DOHH2 (cell line): ENCODE data around the gene GPD1L.

ENCODE experiments used
- EZH2phosphoT487 ChIP-seq: fragments of 200-600 bp; sonication (generic); IDR thresholded peaks from 2 replicates; pipeline ENCODE4 v1.6.1; 2017; ENCODE audit warnings: borderline replicate concordance, mild to moderate bottlenecking, antibody characterized with exemption, low read length, moderate library complexity, mixed read lengths
- TF ChIP-seq, protein P1 (sequence below): fragments of 200-600 bp; sonication (generic); IDR thresholded peaks from one replicate; pipeline ENCODE4 v1.5.1; 2014; ENCODE audit warnings: antibody characterized with exemption, mild to moderate bottlenecking, low read depth, low read length; ENCODE audit not compliant: poor library complexity, severe bottlenecking

DNA sequence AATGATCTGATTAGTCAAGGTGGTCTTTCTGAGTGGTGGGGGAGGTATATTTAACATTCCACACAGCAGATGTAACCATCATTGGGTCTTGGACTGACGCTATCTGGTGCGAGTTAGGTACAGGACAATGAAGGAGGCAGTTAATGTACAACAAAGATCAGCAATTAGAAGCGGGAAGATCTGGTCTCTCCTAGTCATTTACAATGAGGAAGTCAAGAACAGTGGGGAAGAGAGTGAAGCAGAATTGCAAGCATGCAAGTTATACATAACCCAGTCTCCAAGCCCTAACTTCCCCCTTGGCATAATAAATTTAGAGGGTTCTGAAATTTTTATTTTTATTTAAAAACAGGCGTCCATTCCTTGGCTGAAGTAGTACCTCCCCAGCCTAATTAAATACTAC is 14.1 kb downstream of the GPD1L start:
- TF ChIP-seq, protein P1, sequence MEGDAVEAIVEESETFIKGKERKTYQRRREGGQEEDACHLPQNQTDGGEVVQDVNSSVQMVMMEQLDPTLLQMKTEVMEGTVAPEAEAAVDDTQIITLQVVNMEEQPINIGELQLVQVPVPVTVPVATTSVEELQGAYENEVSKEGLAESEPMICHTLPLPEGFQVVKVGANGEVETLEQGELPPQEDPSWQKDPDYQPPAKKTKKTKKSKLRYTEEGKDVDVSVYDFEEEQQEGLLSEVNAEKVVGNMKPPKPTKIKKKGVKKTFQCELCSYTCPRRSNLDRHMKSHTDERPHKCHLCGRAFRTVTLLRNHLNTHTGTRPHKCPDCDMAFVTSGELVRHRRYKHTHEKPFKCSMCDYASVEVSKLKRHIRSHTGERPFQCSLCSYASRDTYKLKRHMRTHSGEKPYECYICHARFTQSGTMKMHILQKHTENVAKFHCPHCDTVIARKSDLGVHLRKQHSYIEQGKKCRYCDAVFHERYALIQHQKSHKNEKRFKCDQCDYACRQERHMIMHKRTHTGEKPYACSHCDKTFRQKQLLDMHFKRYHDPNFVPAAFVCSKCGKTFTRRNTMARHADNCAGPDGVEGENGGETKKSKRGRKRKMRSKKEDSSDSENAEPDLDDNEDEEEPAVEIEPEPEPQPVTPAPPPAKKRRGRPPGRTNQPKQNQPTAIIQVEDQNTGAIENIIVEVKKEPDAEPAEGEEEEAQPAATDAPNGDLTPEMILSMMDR: no peak
- no peak for TF ChIP-seq EZH2phosphoT487
